Mesenteric fat pad (tissue), 1 donor: ENCODE data around the gene SPTBN1. TPM values are rescaled to one million over a fixed set of nuclear protein-coding genes. Genes with fewer than 3 reads are reported as not detected.
"Not testable (repeated sequence)": the region's sequence is repeated elsewhere in the genome, so short reads cannot be mapped to it uniquely, and the experiment has no call there.

ENCODE experiments used
- DNase-seq: peaks from one replicate; pipeline ENCODE4 v3.0.0-alpha.2; 2020; ENCODE audit warnings: low spot score
- total RNA-seq: library from RNA; stranded (reverse); fragmentation: NEBNext Ultra II Directional; extraction: Animal tissue kit (Norgen Biotek cat#: 25700); gene quantifications from one replicate; pipeline ENCODE4 v1.2.1, GENCODE V29; 2021
- donor health status: DM: yes; HTN: yes; CAD: no.

The SPTBN1 gene
- total RNA-seq, 1 donor from 2014 or later = 776 TPM

GRCh38 chr2:54524226-54524991, 68.3 kb downstream of the SPTBN1 start:
- DNase-seq = no peak

- DNase-seq = no peak
Measured at GRCh38 chr2:54525321-54525720, 69.2 kb downstream of the SPTBN1 start.

GRCh38 chr2:54526226-54526879, 70.2 kb downstream of the SPTBN1 start:
- no peak for DNase-seq

- DNase-seq = no peak
Measured at GRCh38 chr2:54528311-54528955, 72.3 kb downstream of the SPTBN1 start.

GRCh38 chr2:54529518-54529917, 73.4 kb downstream of the SPTBN1 start:
- not testable (repeated sequence) for DNase-seq

GRCh38 chr2:54529935-54530334, 73.8 kb downstream of the SPTBN1 start:
- no peak for DNase-seq

GRCh38 chr2:54531558-54531957, 75.4 kb downstream of the SPTBN1 start:
- no peak for DNase-seq

GRCh38 chr2:54534221-54534620, 78.1 kb downstream of the SPTBN1 start:
- no peak for DNase-seq

- no peak for DNase-seq
Measured at GRCh38 chr2:54534625-54535024, 78.5 kb downstream of the SPTBN1 start.

- DNase-seq = no peak
Measured at GRCh38 chr2:54535599-54536195, 79.6 kb downstream of the SPTBN1 start.

GRCh38 chr2:54536720-54537119, 80.6 kb downstream of the SPTBN1 start:
- no peak for DNase-seq

- no peak for DNase-seq
Measured at GRCh38 chr2:54538537-54538936, 82.4 kb downstream of the SPTBN1 start.

GRCh38 chr2:54539683-54540082, 83.6 kb downstream of the SPTBN1 start:
- DNase-seq = no peak

- no peak for DNase-seq
Measured at GRCh38 chr2:54540194-54540593, 84.1 kb downstream of the SPTBN1 start.

GRCh38 chr2:54541995-54542394, 85.9 kb downstream of the SPTBN1 start:
- DNase-seq = no peak

GRCh38 chr2:54543733-54544396, 87.7 kb downstream of the SPTBN1 start:
- DNase-seq = no peak

- no peak for DNase-seq
Measured at GRCh38 chr2:54545702-54546450, 89.7 kb downstream of the SPTBN1 start.

GRCh38 chr2:54546518-54546917, 90.4 kb downstream of the SPTBN1 start:
- DNase-seq = no peak

- no peak for DNase-seq
Measured at GRCh38 chr2:54546923-54547720, 91.0 kb downstream of the SPTBN1 start.

- no peak for DNase-seq
Measured at GRCh38 chr2:54549430-54549829, 93.3 kb downstream of the SPTBN1 start.
